SK-N-MC (cell line): ENCODE measurements around the gene AAK1.

Experiments
- DNase-seq: peaks from one replicate; pipeline ENCODE4 v3.0.0-alpha.2; 2011; ENCODE audit warnings: low read depth, low spot score
- H3K27ac ChIP-seq: fragments of 200-600 bp; sonication (generic); 2 replicates; pipeline ENCODE4 v1.5.1; 2016; ENCODE audit warnings: mixed run types
- H3K36me3 ChIP-seq: fragments of 200-600 bp; sonication (generic); 2 replicates; pipeline ENCODE4 v1.6.1; 2017; ENCODE audit warnings: antibody characterized with exemption, low read length, mixed read lengths; ENCODE audit not compliant: insufficient read depth
- H3K4me3 ChIP-seq: fragments of 200-600 bp; sonication (generic); 2 replicates; pipeline ENCODE4 v1.5.1; 2016
- H3K9ac ChIP-seq: fragments of 200-600 bp; sonication (generic); 2 replicates; pipeline ENCODE4 v1.8.0; 2017; ENCODE audit warnings: mixed run types, mixed read lengths; ENCODE audit not compliant: insufficient read length
- H3K9me3 ChIP-seq: fragments of 200-600 bp; sonication (generic); 2 replicates; pipeline ENCODE4 v1.6.1; 2017; ENCODE audit warnings: low read depth, mild to moderate bottlenecking, antibody characterized with exemption, low read length, moderate library complexity, mixed read lengths
- EZH2 ChIP-seq: fragments of 200-600 bp; sonication (generic); IDR thresholded peaks from one replicate; pipeline ENCODE4 v1.6.1; 2017; ENCODE audit warnings: antibody characterized with exemption
- FOXP2 ChIP-seq: optimal IDR thresholded peaks from 2 replicates; pipeline ENCODE3; 2011; ENCODE audit warnings: mild to moderate bottlenecking, moderate library complexity; ENCODE audit not compliant: insufficient read depth; ENCODE audit errors: extremely low read length, control extremely low read depth
- POLR2AphosphoS5 ChIP-seq: IDR thresholded peaks from 2 replicates; pipeline ENCODE4 v1.6.1; 2012; ENCODE audit warnings: mild to moderate bottlenecking, low read depth, low read length, borderline replicate concordance

AAK1 gene

GRCh38 chr2:69531186-69531585, 112.4 kb downstream of the AAK1 start:
- Histone ChIP-seq H3K9me3 (no peaks in the 10 kb centered on the region), H3K4me3 (no peak overlapping the region), H3K36me3 (peaks cover 19% of the 10 kb centered on the region), H3K9ac (no peak overlapping the region), H3K27ac (no peak overlapping the region)
- TF ChIP-seq FOXP2, result no peak
- no peak for TF ChIP-seq POLR2AphosphoS5
- TF ChIP-seq EZH2, result no peak
- DNase-seq, result no peak

GRCh38 chr2:69529480-69529879, 114.1 kb downstream of the AAK1 start:
- no peak for DNase-seq
- Histone ChIP-seq H3K4me3 (no peak overlapping the region), H3K9ac (no peak overlapping the region), H3K9me3 (no peaks in the 10 kb centered on the region), H3K27ac (no peak overlapping the region), H3K36me3 (peaks cover 19% of the 10 kb centered on the region)
- TF ChIP-seq POLR2AphosphoS5 (no peak), FOXP2 (no peak), EZH2 (no peak)

- no peaks in the 10 kb centered on the region for H3K9me3 ChIP-seq
- H3K9ac ChIP-seq, result no peak overlapping the region
- no peak overlapping the region for H3K27ac ChIP-seq
- TF ChIP-seq EZH2, result no peak
- no peak for TF ChIP-seq POLR2AphosphoS5
- TF ChIP-seq FOXP2, result no peak
- H3K4me3 ChIP-seq, result no peak overlapping the region
- H3K36me3 ChIP-seq, result peaks cover 2% of the 10 kb centered on the region
- DNase-seq, result no peak
Observed at GRCh38 chr2:69525261-69525660, 118.3 kb downstream of the AAK1 start.

DNA sequence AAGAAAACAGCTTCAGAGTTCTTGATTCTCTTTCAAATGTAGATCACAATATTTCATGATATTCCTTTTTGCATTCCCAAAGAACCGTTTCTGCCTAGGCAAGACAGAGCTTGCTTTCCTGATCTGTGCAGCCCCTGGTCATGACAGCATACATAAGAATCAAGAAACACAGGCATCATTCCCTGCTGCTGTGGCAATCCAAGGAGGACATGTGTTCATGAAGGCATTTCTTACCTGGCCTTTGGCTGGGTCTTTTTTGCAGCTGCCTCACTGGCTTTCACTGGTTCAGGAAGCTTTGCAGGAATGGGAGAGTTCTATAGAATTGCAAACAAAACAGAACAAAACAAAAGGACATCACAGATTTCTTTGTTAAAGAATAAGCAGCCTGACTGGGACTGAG, 118.7 kb downstream of the AAK1 start:
- H3K9ac ChIP-seq, result no peak overlapping the region
- DNase-seq, result no peak
- no peak overlapping the region for H3K27ac ChIP-seq
- no peak for TF ChIP-seq EZH2
- TF ChIP-seq FOXP2, result no peak
- no peak for TF ChIP-seq POLR2AphosphoS5
- no peak overlapping the region for H3K4me3 ChIP-seq
- no peaks in the 10 kb centered on the region for H3K9me3 ChIP-seq
- no peaks in the 10 kb centered on the region; the same call in 1 of the 2 replicates for H3K36me3 ChIP-seq

DNA sequence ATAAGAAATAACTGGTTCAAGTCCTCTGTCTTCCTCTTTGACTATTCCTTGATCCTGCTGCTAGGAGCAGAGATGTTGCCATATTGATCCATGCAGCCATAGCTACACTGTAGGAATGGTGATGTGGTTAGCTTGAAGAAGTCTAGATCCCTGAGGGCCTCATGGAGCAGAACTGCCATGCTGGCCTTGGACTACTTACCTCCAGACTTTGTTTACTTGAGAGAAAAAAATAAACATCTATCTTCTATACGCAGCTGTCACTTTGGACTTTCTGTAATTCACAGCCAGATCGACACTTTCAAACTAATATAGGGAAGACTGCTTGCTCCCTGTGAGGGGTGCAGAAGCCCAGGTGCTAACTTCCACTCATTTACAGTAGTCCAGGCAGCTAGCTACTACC, 121.8 kb downstream of the AAK1 start:
- no peak for DNase-seq
- Histone ChIP-seq H3K4me3 (no peak overlapping the region), H3K36me3 (peaks cover 6% of the 10 kb centered on the region; the same call in 1 of the 2 replicates), H3K9ac (no peak overlapping the region), H3K27ac (no peak overlapping the region), H3K9me3 (no peaks in the 10 kb centered on the region)
- no peak for TF ChIP-seq POLR2AphosphoS5
- TF ChIP-seq EZH2, result no peak
- TF ChIP-seq FOXP2, result no peak

DNA sequence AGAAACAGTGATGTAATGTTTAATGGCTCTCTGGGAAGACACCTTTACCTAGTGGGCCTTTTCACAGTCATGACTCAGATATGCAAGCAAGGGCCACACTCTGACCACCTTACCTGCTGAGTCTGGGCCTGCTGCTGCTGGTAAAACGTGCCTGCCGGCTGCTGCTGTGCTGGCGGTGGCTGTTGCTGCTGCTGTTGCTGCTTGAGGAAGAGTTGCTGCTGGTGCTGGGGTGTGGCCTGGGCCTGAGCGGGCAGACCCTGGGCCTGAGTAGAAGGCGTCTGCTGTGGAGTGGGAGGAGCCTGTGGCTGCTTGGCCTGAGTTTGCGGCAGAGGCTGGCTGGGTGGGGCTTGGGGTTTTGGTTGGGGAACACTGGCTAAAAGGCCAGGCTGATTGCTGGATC, 124.7 kb downstream of the AAK1 start:
- Histone ChIP-seq H3K9me3 (no peaks in the 10 kb centered on the region), H3K27ac (no peak overlapping the region), H3K36me3 (peaks cover 13% of the 10 kb centered on the region; the same call in 1 of the 2 replicates), H3K4me3 (no peak overlapping the region), H3K9ac (no peak overlapping the region)
- no peak for TF ChIP-seq FOXP2
- no peak for TF ChIP-seq POLR2AphosphoS5
- TF ChIP-seq EZH2, result no peak
- DNase-seq, result no peak

DNA sequence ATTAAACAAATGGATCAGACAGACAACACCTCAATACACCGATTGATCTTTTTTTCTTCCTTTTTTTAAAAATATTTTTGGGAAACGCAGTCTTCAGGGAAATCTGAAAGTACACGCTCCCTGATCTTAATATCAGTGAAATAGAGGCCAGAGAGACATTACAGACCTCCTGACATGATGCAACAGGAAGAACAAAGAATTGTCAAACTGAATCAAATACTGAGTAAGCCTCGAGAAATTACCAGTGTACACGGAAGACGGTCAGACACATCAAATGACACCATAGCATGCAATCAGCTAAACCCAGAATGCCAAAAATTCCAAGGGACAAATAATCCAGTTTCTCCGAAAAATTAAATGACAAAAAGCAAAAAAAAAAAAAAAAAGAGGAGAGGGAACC, 126.1 kb downstream of the AAK1 start:
- H3K9me3 ChIP-seq, result no peaks in the 10 kb centered on the region
- no peak overlapping the region for H3K9ac ChIP-seq
- H3K27ac ChIP-seq, result no peak overlapping the region
- H3K4me3 ChIP-seq, result no peak overlapping the region
- H3K36me3 ChIP-seq, result peaks cover 22% of the 10 kb centered on the region; the same call in 1 of the 2 replicates
- DNase-seq, result no peak
- TF ChIP-seq FOXP2 (no peak), POLR2AphosphoS5 (no peak)

GRCh38 chr2:69514819-69515218, 128.7 kb downstream of the AAK1 start:
- no peak overlapping the region for H3K9ac ChIP-seq
- DNase-seq, result no peak
- TF ChIP-seq POLR2AphosphoS5, result no peak
- no peak for TF ChIP-seq FOXP2
- no peak for TF ChIP-seq EZH2
- no peak overlapping the region for H3K27ac ChIP-seq
- no peak overlapping the region for H3K4me3 ChIP-seq
- H3K9me3 ChIP-seq, result no peaks in the 10 kb centered on the region
- peaks cover 30% of the 10 kb centered on the region; the same call in 1 of the 2 replicates for H3K36me3 ChIP-seq

- Histone ChIP-seq H3K4me3 (no peak overlapping the region), H3K27ac (no peak overlapping the region), H3K9me3 (no peaks in the 10 kb centered on the region), H3K9ac (no peak overlapping the region), H3K36me3 (peaks cover 30% of the 10 kb centered on the region; the same call in 1 of the 2 replicates)
- no peak for TF ChIP-seq POLR2AphosphoS5
- TF ChIP-seq FOXP2, result no peak
- TF ChIP-seq EZH2, result no peak
- no peak for DNase-seq
Observed at GRCh38 chr2:69514406-69514805, 129.1 kb downstream of the AAK1 start.

DNA sequence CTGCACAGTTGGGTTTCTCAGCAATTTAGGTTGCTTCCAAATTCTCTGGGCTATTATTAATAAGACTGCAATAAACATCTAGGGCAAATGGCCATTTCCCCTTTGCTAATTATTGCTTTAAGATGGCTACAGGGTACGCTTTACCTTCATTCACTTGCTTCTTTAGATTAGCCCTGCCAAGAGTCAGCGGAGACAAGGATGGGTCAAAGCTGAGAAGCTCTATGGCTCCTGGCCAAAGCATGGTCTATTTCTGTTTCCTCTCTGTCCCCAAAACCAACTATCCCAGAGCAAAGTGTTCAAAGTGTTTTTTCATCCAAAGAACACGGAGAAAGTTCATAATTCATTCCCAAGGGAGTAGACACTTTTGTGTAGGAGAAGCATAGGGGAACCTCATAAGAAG, 131.1 kb downstream of the AAK1 start:
- Histone ChIP-seq H3K36me3 (peaks cover 32% of the 10 kb centered on the region; the same call in 1 of the 2 replicates), H3K4me3 (no peak overlapping the region), H3K27ac (no peak overlapping the region), H3K9ac (no peak overlapping the region), H3K9me3 (no peaks in the 10 kb centered on the region)
- TF ChIP-seq FOXP2 (no peak), POLR2AphosphoS5 (no peak), EZH2 (no peak)
- DNase-seq, result no peak
